Measurements from ENCODE around the gene SLC12A7. TPM values are rescaled to one million over a fixed set of nuclear protein-coding genes. Genes with fewer than 3 reads are reported as not detected.

The SLC12A7 gene
- total RNA-seq, 2 experiments from 2014 or later: 101 to 111 TPM

DNA sequence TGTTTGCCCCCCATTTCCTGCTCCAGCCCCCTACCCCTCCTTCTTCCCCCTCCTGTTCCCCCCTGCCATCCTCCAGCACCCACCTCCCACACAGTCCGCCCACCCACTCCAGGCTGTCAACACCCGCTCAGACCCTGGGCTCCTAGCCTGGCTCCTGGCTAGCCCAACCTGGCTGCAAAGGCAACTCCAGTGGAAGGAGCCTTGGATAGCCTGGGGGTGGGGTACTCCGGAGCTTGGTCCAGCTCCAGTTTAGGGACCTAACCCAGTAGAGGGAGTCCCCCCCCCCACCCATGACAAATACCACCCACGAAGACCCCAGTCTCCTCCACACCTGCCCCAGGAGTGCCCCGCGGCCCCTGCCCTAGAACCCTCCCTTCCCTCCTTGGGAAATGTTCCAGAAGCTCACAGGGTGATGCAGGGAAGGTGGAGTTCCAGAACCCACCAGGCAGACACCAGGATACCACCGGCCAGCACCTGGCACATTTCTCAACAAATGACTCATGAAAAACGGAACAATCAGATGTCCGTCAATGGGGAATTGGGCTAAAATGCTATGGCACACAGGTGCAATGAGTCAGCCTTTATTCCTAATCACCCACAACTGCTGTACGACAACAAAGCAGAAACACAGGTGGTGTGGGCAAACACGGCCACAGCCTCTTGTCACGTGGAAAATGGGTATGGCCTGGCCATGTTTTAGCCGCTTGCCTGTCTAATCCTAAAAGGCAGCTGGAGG lies 901 bp upstream of the SLC12A7 start:
- POLR2A ChIA-PET: no interaction called here
- H3K27ac Mint-ChIP-seq: peak overlapping the region; percentile 30
- no peak for ATAC-seq

DNA sequence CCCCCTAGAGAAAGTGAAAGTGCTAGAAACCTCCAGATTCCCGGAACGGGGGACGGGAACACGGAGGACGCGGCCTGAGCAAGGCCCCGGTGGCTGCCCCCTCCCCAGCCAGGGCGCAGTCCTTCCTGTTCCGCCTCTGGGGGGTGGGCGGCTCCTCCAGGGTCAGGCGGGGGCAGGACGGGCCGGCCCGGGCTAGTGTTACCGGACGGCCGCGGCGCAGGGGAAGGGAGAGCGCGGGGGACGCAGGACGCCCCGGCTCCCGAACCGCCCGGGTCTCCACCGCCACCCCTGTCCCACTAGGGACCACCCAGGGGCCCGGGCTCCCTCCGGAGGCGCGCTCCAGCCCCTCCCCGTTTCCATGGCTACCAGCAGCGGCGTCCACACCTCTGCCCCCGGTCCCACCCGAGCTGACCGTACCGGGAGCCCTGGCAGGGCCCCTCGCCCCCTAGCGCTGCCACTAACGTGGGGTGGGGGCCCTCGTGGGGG lies 579 bp downstream of the SLC12A7 start:
- ATAC-seq: peak; percentile 18
- CTCF ChIA-PET: no interaction called here

More for the DNA sequence above, 901 bp upstream of the SLC12A7 start:
- CTCF ChIA-PET: no interaction called here
- Mint-ChIP-seq H3K4me1 (ENCODE audit: low read depth) (peaks cover 29% of the 10 kb centered on the region), H3K27me3 (ENCODE audit: low read depth) (peaks cover 3% of the 10 kb centered on the region), H3K36me3 (ENCODE audit: low read depth) (peaks cover 23% of the 10 kb centered on the region), H3K9me3 (ENCODE audit: insufficient read depth) (no peaks in the 10 kb centered on the region), H3K4me3 (peak overlapping the region; percentile 51)
- no peak for DNase-seq

DNA sequence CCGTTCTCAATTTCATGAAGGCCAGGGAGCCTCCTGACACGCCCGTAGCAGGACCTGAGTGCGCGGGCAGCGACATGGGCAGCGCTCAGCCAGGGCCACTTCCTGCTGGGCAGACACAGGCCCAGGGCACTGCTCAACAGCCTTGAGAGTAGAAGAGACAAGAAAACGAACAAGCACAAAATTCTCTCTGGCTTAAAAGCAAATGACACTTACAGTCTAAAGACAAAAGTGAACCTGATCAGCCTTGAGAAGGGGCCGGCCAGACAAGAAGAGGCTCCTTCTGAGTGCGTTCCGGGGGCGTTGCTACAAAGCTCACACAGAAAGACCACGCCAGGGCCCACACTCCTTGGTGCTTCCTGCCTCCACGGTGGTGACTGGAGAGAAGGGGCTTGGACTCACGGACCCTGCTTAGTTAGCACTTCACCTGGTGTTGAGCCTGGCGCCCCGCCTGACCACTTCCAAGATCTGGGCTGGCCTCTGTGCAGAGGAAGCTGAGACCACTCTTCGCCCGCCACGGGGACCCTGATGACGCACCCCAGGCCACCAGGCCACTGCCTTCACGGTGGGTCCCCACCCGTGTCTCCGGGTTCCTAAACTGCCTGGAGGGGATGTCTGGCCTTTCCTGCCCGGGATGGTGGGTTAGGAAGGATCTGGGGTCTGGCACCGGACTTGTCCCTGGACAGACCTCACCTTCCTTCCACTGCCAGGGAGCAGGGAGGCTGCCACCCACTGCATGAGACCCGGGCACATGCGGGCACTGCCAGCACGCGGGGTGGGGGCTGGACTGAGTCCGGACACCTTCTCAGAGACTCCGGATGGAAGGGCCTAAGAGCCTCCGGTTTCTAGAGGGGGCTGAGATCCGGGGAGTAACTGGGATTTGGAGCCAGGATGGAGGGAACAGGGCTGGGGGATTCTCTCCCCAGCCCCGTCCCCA lies 1.3 kb downstream of the SLC12A7 start:
- Mint-ChIP-seq H3K4me1 (ENCODE audit: low read depth) (peaks cover 51% of the 10 kb centered on the region), H3K27me3 (ENCODE audit: low read depth) (no peaks in the 10 kb centered on the region), H3K9me3 (ENCODE audit: insufficient read depth) (no peaks in the 10 kb centered on the region), H3K36me3 (ENCODE audit: low read depth) (peaks cover 41% of the 10 kb centered on the region), H3K4me3 (peak overlapping the region; percentile 88), H3K27ac (peak overlapping the region; percentile 86)
- DNase-seq: peak; percentile 68
- ChIA-PET CTCF (no interaction called here), POLR2A (no interaction called here)
- peak; percentile 17 for ATAC-seq

More for the DNA sequence above, 579 bp downstream of the SLC12A7 start:
- DNase-seq: peak; percentile 35
- Mint-ChIP-seq H3K4me3 (peak overlapping the region; percentile 88), H3K27me3 (ENCODE audit: low read depth) (no peaks in the 10 kb centered on the region), H3K27ac (peak overlapping the region; percentile 86), H3K4me1 (ENCODE audit: low read depth) (peaks cover 44% of the 10 kb centered on the region), H3K36me3 (ENCODE audit: low read depth) (peaks cover 37% of the 10 kb centered on the region), H3K9me3 (ENCODE audit: insufficient read depth) (no peaks in the 10 kb centered on the region)
- POLR2A ChIA-PET: no interaction called here

DNA sequence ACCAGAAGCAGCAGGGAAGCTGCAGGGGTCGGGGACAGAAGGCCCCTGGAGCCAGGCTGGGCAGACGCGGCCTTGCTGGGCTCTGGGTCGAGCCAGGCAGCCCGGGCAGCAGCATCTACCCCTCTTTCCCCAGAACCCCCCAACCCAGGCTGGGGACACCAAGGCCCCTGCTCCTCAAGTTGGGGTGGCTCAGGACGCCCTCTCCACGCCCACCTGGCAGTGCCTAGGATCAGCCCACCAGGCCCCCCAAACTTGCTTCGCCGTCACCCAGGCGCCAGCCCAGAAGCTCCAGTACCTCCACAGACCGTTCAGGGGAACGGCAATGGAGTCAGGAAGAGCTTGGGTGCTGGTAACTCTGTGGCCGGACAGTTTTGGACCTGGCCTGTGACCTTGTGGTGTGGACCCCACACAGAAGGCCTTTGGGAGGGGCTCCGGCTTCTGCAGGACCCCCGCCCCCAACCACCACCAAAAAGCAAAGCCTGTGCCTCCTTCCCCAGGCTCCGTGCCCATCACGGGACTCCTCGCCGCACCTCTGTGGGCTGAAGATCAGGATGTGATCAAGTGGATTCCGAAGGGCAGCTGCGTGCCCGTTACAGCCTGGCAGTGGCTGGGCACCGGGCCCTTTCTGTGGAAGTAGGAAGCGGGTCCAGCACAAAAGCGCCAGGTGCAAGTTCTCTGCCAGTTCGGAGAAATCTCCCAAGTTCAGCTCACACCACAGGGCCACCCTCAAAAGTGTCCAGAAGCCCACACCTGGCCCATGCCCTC lies 2.1 kb downstream of the SLC12A7 start:
- POLR2A ChIA-PET: no interaction called here

DNA sequence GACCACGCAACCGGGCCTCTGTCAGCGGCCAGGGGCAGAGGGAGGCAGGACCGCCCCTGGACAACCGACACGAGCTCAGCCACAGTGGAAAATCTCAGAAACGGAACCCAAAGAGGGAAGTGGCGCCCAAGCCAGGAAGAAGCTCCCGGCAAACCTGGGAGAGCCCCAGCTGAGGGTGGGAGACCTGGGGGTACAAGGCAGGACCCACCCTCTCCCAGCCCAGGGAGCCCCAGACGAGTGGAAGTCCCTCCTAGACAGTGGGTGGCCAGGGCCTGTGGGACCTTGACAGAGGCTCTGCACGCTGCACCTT lies 3.0 kb downstream of the SLC12A7 start:
- H3K27ac Mint-ChIP-seq: peak overlapping the region; percentile 98
- peak overlapping the region; percentile 88 for H3K4me3 Mint-ChIP-seq
- POLR2A ChIA-PET: interaction anchor here (1.0 kb wide), 1 partner anchor 19 kb away, joined by 3 read pairs; no protein-coding TSS in a partner anchor
- DNase-seq (no peak), ATAC-seq (no peak)
- peaks cover 64% of the 10 kb centered on the region for H3K4me1 Mint-ChIP-seq (ENCODE audit: low read depth)
- H3K36me3 Mint-ChIP-seq (ENCODE audit: low read depth): peaks cover 47% of the 10 kb centered on the region
- no peaks in the 10 kb centered on the region for H3K27me3 Mint-ChIP-seq (ENCODE audit: low read depth)
- no peaks in the 10 kb centered on the region for H3K9me3 Mint-ChIP-seq (ENCODE audit: insufficient read depth)
- CTCF ChIA-PET: interaction anchor here (1.4 kb wide), 2 partner anchors 15 to 185 kb away, joined by 3 read pairs; no protein-coding TSS in a partner anchor

More for the DNA sequence above, 2.1 kb downstream of the SLC12A7 start:
- Mint-ChIP-seq H3K4me1 (ENCODE audit: low read depth) (peaks cover 55% of the 10 kb centered on the region), H3K27me3 (ENCODE audit: low read depth) (no peaks in the 10 kb centered on the region), H3K4me3 (peak overlapping the region; percentile 88), H3K27ac (peak overlapping the region; percentile 86), H3K36me3 (ENCODE audit: low read depth) (peaks cover 44% of the 10 kb centered on the region), H3K9me3 (ENCODE audit: insufficient read depth) (no peaks in the 10 kb centered on the region)
- no peak for DNase-seq
- ATAC-seq: no peak
- CTCF ChIA-PET: no interaction called here

DNA sequence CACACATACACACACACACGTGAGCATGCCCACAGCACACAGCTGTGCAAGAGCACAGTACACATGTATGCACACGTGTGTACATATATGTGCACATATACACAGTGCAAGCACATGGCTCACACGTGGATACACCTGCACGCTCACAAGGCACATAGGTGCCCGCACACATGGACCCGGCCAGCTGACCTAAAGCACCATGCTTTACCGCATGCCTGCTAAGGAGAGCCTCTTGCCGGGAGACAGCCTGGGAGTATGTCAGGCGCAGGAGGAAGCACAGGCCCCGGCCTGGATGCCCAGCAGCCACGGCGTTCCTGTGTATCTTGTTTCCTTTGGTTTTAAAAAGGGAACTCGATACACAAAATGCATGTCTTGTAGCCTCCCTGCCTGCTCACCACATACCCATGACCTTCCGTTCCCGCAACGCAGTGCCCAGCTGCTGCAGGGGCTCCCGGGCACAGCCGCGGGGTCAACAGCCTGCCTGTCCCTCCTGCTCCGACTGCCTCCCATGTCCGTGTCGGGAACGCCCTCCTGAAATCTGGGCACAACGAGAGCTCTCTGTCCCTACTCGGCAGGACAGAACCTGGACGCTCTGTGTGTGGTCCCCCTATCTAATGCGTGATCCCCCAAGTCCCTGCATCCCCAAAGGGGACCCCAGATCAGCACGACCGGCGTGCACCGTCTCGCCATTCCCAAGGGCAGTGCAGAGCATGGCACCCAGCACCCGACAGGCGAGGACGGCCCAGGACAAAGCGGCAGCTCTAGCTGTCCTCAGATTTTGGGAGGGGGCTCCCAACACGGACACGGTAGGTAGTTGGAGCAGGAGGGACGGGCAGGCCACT lies 3.6 kb downstream of the SLC12A7 start:
- DNase-seq (no peak), ATAC-seq (no peak)
- CTCF ChIA-PET: interaction anchor here (1.4 kb wide), 2 partner anchors 15 to 185 kb away, joined by 3 read pairs; no protein-coding TSS in a partner anchor
- Mint-ChIP-seq H3K4me1 (ENCODE audit: low read depth) (peaks cover 70% of the 10 kb centered on the region), H3K27ac (peak overlapping the region; percentile 98), H3K4me3 (peak overlapping the region; percentile 88), H3K36me3 (ENCODE audit: low read depth) (peaks cover 52% of the 10 kb centered on the region), H3K27me3 (ENCODE audit: low read depth) (no peaks in the 10 kb centered on the region), H3K9me3 (ENCODE audit: insufficient read depth) (no peaks in the 10 kb centered on the region)
- POLR2A ChIA-PET: interaction anchor here (0.5 to 1.0 kb wide), 2 partner anchors 19 to 888 kb away, joined by 3 read pairs; no protein-coding TSS in a partner anchor

DNA sequence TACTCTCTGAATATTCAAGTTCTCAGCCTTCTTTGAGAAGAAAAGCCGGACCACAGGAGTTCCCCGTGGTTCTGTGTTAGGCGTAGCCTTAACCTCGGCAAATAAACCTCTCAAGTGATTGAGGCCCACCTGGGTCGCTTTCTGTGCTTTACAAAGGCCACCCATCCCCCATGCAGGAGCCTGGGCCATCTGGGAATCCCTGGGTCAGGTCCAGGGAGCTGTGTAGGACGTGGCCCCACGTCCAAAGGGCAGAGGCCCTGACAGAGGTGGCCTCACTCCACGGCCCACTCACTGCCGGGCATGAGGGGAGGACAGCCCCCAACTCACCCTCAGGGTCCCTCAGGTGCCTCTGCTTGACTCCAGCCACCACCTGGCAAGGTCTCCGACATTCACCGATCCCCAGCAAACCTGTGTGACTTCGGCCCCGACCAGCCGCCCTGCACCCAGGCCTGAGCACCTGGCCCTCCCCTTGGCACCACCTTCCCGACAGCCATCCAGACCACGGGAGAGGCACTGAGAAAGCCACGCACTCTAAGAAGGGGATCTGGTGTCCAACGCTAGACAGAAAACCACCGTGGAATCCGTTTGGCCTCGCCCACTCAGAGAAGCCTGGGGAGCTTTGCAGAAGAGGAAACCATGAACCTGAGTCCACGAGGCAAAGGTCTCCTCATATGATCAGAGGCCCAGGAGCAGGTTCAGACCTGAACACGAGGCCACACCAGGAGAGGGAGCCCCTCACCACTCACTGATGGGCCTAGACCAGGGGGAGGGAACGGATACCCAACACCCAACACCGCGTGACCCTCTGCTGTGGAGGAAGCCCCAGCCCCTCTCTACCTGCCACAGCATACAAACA lies 4.5 kb downstream of the SLC12A7 start:
- no peak for ATAC-seq
- H3K4me3 Mint-ChIP-seq: peak overlapping the region; percentile 88
- CTCF ChIA-PET: interaction anchor here (1.4 to 2.9 kb wide), 4 partner anchors 16 to 184 kb away, joined by 3 to 11 read pairs (median 4); no protein-coding TSS in a partner anchor

DNA sequence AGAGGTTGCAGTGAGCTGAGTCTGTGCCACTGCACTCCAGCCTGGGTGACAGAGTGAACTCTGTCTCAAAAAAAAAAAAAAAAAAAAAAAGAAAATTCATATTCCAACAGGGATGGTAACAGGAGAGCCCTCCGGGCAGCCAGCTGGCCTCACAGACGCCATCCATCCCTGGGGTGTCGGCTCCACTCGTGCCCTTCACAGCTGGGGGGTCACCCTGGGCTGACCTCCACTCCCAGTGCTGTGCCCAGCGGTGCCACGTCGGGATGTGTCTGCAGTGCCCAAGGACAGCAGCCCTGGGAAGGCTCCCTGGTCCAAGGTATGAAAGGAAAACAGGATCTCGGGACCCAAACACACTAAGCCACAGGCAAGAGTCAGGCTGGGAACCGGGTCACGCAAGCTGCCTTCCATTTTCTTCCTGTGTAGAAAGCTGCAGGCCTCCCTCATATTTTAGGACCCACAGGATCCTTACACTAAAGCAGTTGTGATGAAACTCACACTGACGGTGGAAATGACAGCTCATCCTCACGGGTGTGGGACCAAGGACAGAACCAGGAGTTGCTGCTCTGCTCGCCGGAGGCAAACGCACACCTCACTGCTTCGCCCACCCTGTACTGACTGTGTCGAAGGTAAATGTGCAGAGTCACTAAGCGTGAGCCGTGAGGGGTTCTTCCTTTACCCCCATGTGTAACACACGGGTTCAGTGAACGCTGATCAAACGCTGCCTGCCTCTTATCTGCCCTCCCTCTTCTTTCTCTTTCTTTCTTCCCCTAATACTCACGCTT lies 5.3 kb downstream of the SLC12A7 start:
- Mint-ChIP-seq H3K36me3 (ENCODE audit: low read depth) (peaks cover 57% of the 10 kb centered on the region), H3K27ac (peak overlapping the region; percentile 98), H3K4me3 (peak overlapping the region; percentile 88), H3K4me1 (ENCODE audit: low read depth) (peaks cover 85% of the 10 kb centered on the region), H3K9me3 (ENCODE audit: insufficient read depth) (no peaks in the 10 kb centered on the region), H3K27me3 (ENCODE audit: low read depth) (no peaks in the 10 kb centered on the region)
- ChIA-PET POLR2A (interaction anchor here (1.2 to 1.6 kb wide), 4 partner anchors 7 to 143 kb away, joined by 3 to 5 read pairs (median 4); no protein-coding TSS in a partner anchor), CTCF (interaction anchor here (1.0 to 2.9 kb wide), 5 partner anchors 34 to 273 kb away, joined by 3 to 11 read pairs (median 5); no protein-coding TSS in a partner anchor)
- ATAC-seq: peak; percentile 8
- peak; percentile 50 for DNase-seq

More for the DNA sequence above, 4.5 kb downstream of the SLC12A7 start:
- Mint-ChIP-seq H3K36me3 (ENCODE audit: low read depth) (peaks cover 55% of the 10 kb centered on the region), H3K9me3 (ENCODE audit: insufficient read depth) (no peaks in the 10 kb centered on the region), H3K4me1 (ENCODE audit: low read depth) (peaks cover 78% of the 10 kb centered on the region), H3K27me3 (ENCODE audit: low read depth) (no peaks in the 10 kb centered on the region), H3K27ac (peak overlapping the region; percentile 98)
- peak; percentile 40 for DNase-seq
- POLR2A ChIA-PET: no interaction called here
